Measurements from ENCODE around the gene MAP3K8. TPM values are rescaled to one million over a fixed set of nuclear protein-coding genes. Genes with fewer than 3 reads are reported as not detected.

MAP3K8 gene
- total and polyA plus RNA-seq, 9 of the 15 experiments (the other 6 are each of a cell fraction or from before 2014, with no cell fraction given), result 6.9 to 23.6 (median 13.6) TPM

GRCh38 chr10:30493609-30494530 is 59.9 kb downstream of the MAP3K8 start (continued):
- no peak for TF ChIP-seq CC2D1A (IDR thresholded peaks at IDR 0.05)
- peak; percentile 83 for TF ChIP-seq ATF3 (IDR thresholded peaks at IDR 0.05)
- no peak for TF ChIP-seq ATF3 (CRISPR knock-in tag; conservative IDR thresholded peaks at IDR 0.05)
- TF ChIP-seq IRF1 (CRISPR knock-in tag; IDR thresholded peaks at IDR 0.05; ENCODE audit: borderline replicate concordance), result no peak
- no peak for TF ChIP-seq DNMT1 (IDR thresholded peaks at IDR 0.05)
- TF ChIP-seq ZC3H4 (CRISPR knock-in tag; IDR thresholded peaks at IDR 0.05; ENCODE audit: borderline replicate concordance), result no peak
- TF ChIP-seq NFIC (IDR thresholded peaks at IDR 0.05), result no peak
- no peak for TF ChIP-seq DLX4 (CRISPR knock-in tag; IDR thresholded peaks at IDR 0.05)
- TF ChIP-seq RBM39 (optimal IDR thresholded peaks at IDR 0.05; ENCODE audit: low read depth, low read length), result no peak
- TF ChIP-seq NCOA4 (IDR thresholded peaks at IDR 0.05; ENCODE audit: partially characterized antibody), result no peak
- no peak for TF ChIP-seq POLR2B (IDR thresholded peaks at IDR 0.05; ENCODE audit: low read depth, partially characterized antibody)
- no peak for TF ChIP-seq ZFPM2 (CRISPR knock-in tag; IDR thresholded peaks at IDR 0.05)
- TF ChIP-seq FOXO4 (CRISPR knock-in tag; IDR thresholded peaks at IDR 0.05), result no peak
- TF ChIP-seq CEBPZ (IDR thresholded peaks at IDR 0.05; ENCODE audit: borderline replicate concordance, low read depth, low read length), result no peak
- 0 out of 2 replicates have a peak, but pooled peaks have one; percentile 31 for TF ChIP-seq ZNF766 (CRISPR knock-in tag; conservative IDR thresholded peaks at IDR 0.05)
- no peak for TF ChIP-seq ZNF140 (CRISPR knock-in tag; IDR thresholded peaks at IDR 0.05)
- TF ChIP-seq E2F4 (CRISPR knock-in tag; IDR thresholded peaks at IDR 0.05; ENCODE audit: low read depth), result no peak
